K562 (cell line): Measurements from ENCODE around the gene IL5. TPM values are rescaled to one million over a fixed set of nuclear protein-coding genes. Genes with fewer than 3 reads are reported as not detected.

Experiments used
- ATAC-seq: fragments of 200-7000 bp; cut with Tn5 transposase; 3 replicates; pipeline ENCODE4 v1.9.1; 2020; ENCODE audit warnings: moderate library complexity
- Bru-seq: library from RNA; stranded (reverse); fragments of 400-500 nt; gene quantifications from one replicate; lab custom pipeline; 2021; lab: Mats Ljungman, UMichigan
- BruChase-seq, 2 experiments: library from RNA; stranded (reverse); fragments of 400-500 nt; gene quantifications; one replicate each; lab custom pipeline; 2021; lab: Mats Ljungman, UMichigan
- BruUV-seq: library from RNA; stranded (reverse); fragments of 400-500 nt; replicated peaks from 2 replicates; lab custom pipeline; 2021; lab: Mats Ljungman, UMichigan
- CTCF ChIA-PET: fragments of 300-600 bp; formaldehyde crosslinking; extraction: SDS; loops from one replicate; lab custom pipeline; 2021; ENCODE audit warnings: low intra/inter-chr PET ratio; lab: Yijun Ruan, JAX
- POLR2A ChIA-PET: fragments of 300-600, 350-650 bp; sonication (Branson Sonifier 250); formaldehyde crosslinking; extraction: SDS; loops from one replicate; lab custom pipeline; 2021; ENCODE audit warnings: antibody characterized with exemption, inconsistent platforms; lab: Yijun Ruan, JAX
- DNase-seq, 4 experiments: peaks; one replicate each; pipeline versions ENCODE4 v3.0.0 to v3.0.0-alpha.2; 2011 to 2018; ENCODE audit warnings: low spot score in 3 of 4, mixed read lengths in 3 of 4; ENCODE audit errors: extremely low read depth in 1 of 4
- FAIRE-seq: peaks from 2 replicates; lab custom pipeline; 2011; peaks lifted over from hg19 to GRCh38; lab: Jason Lieb, UNC
- H2AFZ ChIP-seq: 2 replicates; pipeline ENCODE4 v1.6.0; 2011; ENCODE audit warnings: low read depth, low read length, control low read depth, inconsistent platforms
- H3K27ac ChIP-seq: fragments of 200-600 bp; 3 replicates; pipeline ENCODE4 v1.8.0; 2011; ENCODE audit warnings: low read depth, mild to moderate bottlenecking, control low read depth, inconsistent platforms, low read length, moderate library complexity, mixed read lengths; ENCODE audit errors: extremely low read depth
- H3K27me3 ChIP-seq, 2 experiments: fragments of 300-600 bp in 1 of 2; 2 replicates in 1 of 2; 3 replicates in 1 of 2; pipeline versions ENCODE4 v1.6.0 to v1.8.0; 2011; ENCODE audit warnings: inconsistent platforms in 2 of 2, low read length in 2 of 2, mild to moderate bottlenecking in 1 of 2, mixed read lengths in 1 of 2, moderate library complexity in 1 of 2; ENCODE audit not compliant: control insufficient read depth in 2 of 2, insufficient read depth in 2 of 2
- H3K36me3 ChIP-seq: fragments of 300-600 bp; 3 replicates; pipeline ENCODE4 v1.8.0; 2011; ENCODE audit warnings: mild to moderate bottlenecking, low read length, inconsistent platforms; ENCODE audit not compliant: control insufficient read depth, insufficient read depth
- H3K4me1 ChIP-seq, 2 experiments: fragments of 200-600 bp in 1 of 2; replicated peaks in 1 of 2; 2 replicates in 1 of 2; 3 replicates in 1 of 2; pipeline versions ENCODE4 v1.5.1 to v1.8.0; 2011; ENCODE audit warnings: inconsistent platforms in 2 of 2, low read length in 2 of 2, mild to moderate bottlenecking in 1 of 2, mixed read lengths in 1 of 2, moderate library complexity in 1 of 2; ENCODE audit not compliant: control insufficient read depth in 2 of 2, insufficient read depth in 2 of 2
- H3K4me2 ChIP-seq: 2 replicates; pipeline ENCODE4 v1.6.1; 2011; ENCODE audit warnings: low read length, control low read depth, inconsistent platforms, mixed read lengths; ENCODE audit not compliant: insufficient read depth
- H3K4me3 ChIP-seq: fragments of 200-600 bp; sonication (generic), shearing (Covaris generic); 2 replicates; pipeline ENCODE4 v1.5.1; 2016; ENCODE audit warnings: control low read depth, inconsistent platforms
- H3K79me2 ChIP-seq: fragments of 200-600 bp; 3 replicates; pipeline ENCODE4 v1.8.0; 2011; ENCODE audit warnings: low read length, inconsistent platforms; ENCODE audit not compliant: control insufficient read depth, insufficient read depth
- H3K9ac ChIP-seq, 2 experiments: 2 replicates each; pipeline versions ENCODE4 v1.6.0 to v1.6.1; 2011; ENCODE audit warnings: low read depth in 2 of 2, low read length in 2 of 2, control low read depth in 1 of 2, inconsistent platforms in 1 of 2, mild to moderate bottlenecking in 1 of 2, mixed read lengths in 1 of 2; ENCODE audit not compliant: insufficient read depth in 1 of 2
- H3K9me1 ChIP-seq: one replicate; pipeline ENCODE4 v1.6.0; 2011; ENCODE audit warnings: inconsistent platforms, mild to moderate bottlenecking, low read length, moderate library complexity; ENCODE audit not compliant: control insufficient read depth, insufficient read depth
- H3K9me3 ChIP-seq: replicated peaks from 2 replicates; pipeline ENCODE4 v1.5.1; 2011; ENCODE audit warnings: low read depth, low read length, inconsistent platforms; ENCODE audit not compliant: control insufficient read depth, insufficient read depth
- H4K20me1 ChIP-seq: replicated peaks from 2 replicates; pipeline ENCODE4 v1.6.1; 2011; ENCODE audit warnings: low read length, inconsistent platforms, mixed read lengths; ENCODE audit not compliant: control insufficient read depth, insufficient read depth
- FIP1L1 ChIP-seq: fragments of 200-400 bp; formaldehyde crosslinking; IDR thresholded peaks from 2 replicates; pipeline ENCODE4 v1.6.1; 2018; ENCODE audit warnings: mild to moderate bottlenecking, low read depth, low read length; ENCODE audit not compliant: poor library complexity, severe bottlenecking
- FOS ChIP-seq: IDR thresholded peaks from 3 replicates; pipeline ENCODE4 v1.6.1; 2011; ENCODE audit not compliant: insufficient read length; ENCODE audit errors: extremely low read depth
- HMG20A ChIP-seq: fragments of 450-650 bp; formaldehyde crosslinking; conservative IDR thresholded peaks from 2 replicates; pipeline ENCODE4 v1.4.0; 2020; ENCODE audit warnings: mild to moderate bottlenecking, mixed read lengths
- NR3C1 ChIP-seq: sonication (generic); formaldehyde crosslinking; IDR thresholded peaks from 2 replicates; pipeline ENCODE4 v1.8.1; 2022; ENCODE audit warnings: missing genetic modification reagents
- SAFB2 ChIP-seq: fragments of 200-400 bp; formaldehyde crosslinking; IDR thresholded peaks from 2 replicates; pipeline ENCODE4 v1.6.1; 2018; ENCODE audit warnings: borderline replicate concordance, low read length, low read depth, moderate library complexity; ENCODE audit not compliant: severe bottlenecking
- SMAD3 ChIP-seq: fragments of 450-650 bp; formaldehyde crosslinking; conservative IDR thresholded peaks from 2 replicates; pipeline ENCODE4 v1.4.0; 2020; ENCODE audit warnings: mild to moderate bottlenecking
- WGBS: fragments of 100-300 bp; shearing (Covaris generic); methylation state at CpG from one replicate; pipeline ENCODE4 v1.1.6; 2016; ENCODE audit warnings: low coverage, mixed read lengths; ENCODE audit not compliant: insufficient coverage; ENCODE audit errors: missing lambda C conversion rate; 5-methylcytosine and 5-hydroxymethylcytosine counted together
- in situ Hi-C: fragments of 300-500 bp; cut with MboI; formaldehyde crosslinking; loops from 4 replicates; pipeline ENCODE4 v1.15.0; 2018; ENCODE audit warnings: inconsistent platforms, mixed read lengths
- intact Hi-C: fragments of 100-400 bp; cut with micrococcal nuclease; formaldehyde crosslinking; loops from 2 replicates; pipeline ENCODE4 v1.14.2; 2022
- long read RNA-seq, 3 experiments: library from polyadenylated mRNA in 2 of 3; library from RNA in 1 of 3; unstranded in 2 of 3; stranded (forward) in 1 of 3; transcript quantifications; one replicate each; pipeline ENCODE4 v2.0.0, GENCODE V29; 2019 to 2022
- polyA minus RNA-seq, 3 experiments: library from RNA; depleted of rRNA, polyadenylated mRNA; stranded (reverse); fragments of >200 nt; gene quantifications; 2 replicates each; pipeline ENCODE4 v1.2.3, GENCODE V29; 2011
- polyA plus RNA-seq, 8 experiments: library from polyadenylated mRNA; depleted of rRNA in 4 of 8; stranded (reverse) in 5 of 8; unstranded in 3 of 8; fragments of >200 nt; fragmentation: Nextera tagmentation in 2 of 8; fragmentation: Illumina TruSeq in 1 of 8; extraction: Ambion mirVana in 2 of 8; extraction: Trizol in 1 of 8; gene quantifications; 2 replicates each; pipeline versions ENCODE4 v1.2.1 to v1.2.3, GENCODE V29; 2011 to 2014; ENCODE audit warnings: inconsistent platforms in 1 of 8, missing spikeins in 1 of 8
- total RNA-seq, 7 experiments: library from RNA; depleted of rRNA in 6 of 7; stranded (reverse); fragments of >200 nt in 6 of 7; fragmentation: Illumina TruSeq in 2 of 7; extraction: Trizol in 2 of 7; gene quantifications; 2 replicates each; pipeline versions ENCODE4 v1.2.1 to v1.2.3, GENCODE V29; 2011 to 2021; ENCODE audit warnings: low replicate concordance in 1 of 7

Gene IL5
- total RNA-seq (2011; cell fraction: chromatin; rRNA removed; ENCODE audit: low replicate concordance), result not detected in 2 replicates
- total RNA-seq (2011; cell fraction: nucleolus; rRNA removed), result not detected in 2 replicates
- total RNA-seq (2011; cell fraction: nucleoplasm; rRNA removed), result not detected in 2 replicates
- total RNA-seq (2014; rRNA removed), result not detected in 2 replicates
- total RNA-seq (2014; rRNA removed; fragmentation: Illumina TruSeq; extraction: Trizol), result not detected in 2 replicates
- total RNA-seq (2015; rRNA removed; fragmentation: Illumina TruSeq; extraction: Trizol), result not detected in 2 replicates
- total RNA-seq (2021), result not detected in 2 replicates
- polyA plus RNA-seq (2011; rRNA removed), result not detected in 2 replicates
- not detected in 2 replicates for polyA plus RNA-seq (2011; cell fraction: cytosol; rRNA removed)
- not detected in 2 replicates for polyA plus RNA-seq (2011; cell fraction: nucleus; rRNA removed)
- not detected in 2 replicates for polyA plus RNA-seq (2012)
- not detected in 2 replicates for polyA plus RNA-seq (2014; fragmentation: Illumina TruSeq; extraction: Trizol)
- polyA plus RNA-seq (2014; fragmentation: Nextera tagmentation; extraction: Ambion mirVana), result not detected
- 0.15 and 0.44 TPM in 2 replicates for polyA plus RNA-seq (2014; rRNA removed)
- polyA minus RNA-seq (2011; rRNA and poly(A)+ RNA removed), result not detected in 2 replicates
- polyA minus RNA-seq (2011; cell fraction: cytosol; rRNA and poly(A)+ RNA removed), result not detected in 2 replicates
- not detected in 2 replicates for polyA minus RNA-seq (2011; cell fraction: nucleus; rRNA and poly(A)+ RNA removed)
- Bru-seq, nascent RNA, result not detected
- BruChase-seq, experiment 1, labeled RNA remaining after a 2-hour chase, result not detected
- BruChase-seq, experiment 2, labeled RNA remaining after a 6-hour chase, result percentile 18 among the genes with signal in this experiment
- long read RNA-seq, experiment 1, result 0 reads
- long read RNA-seq, experiment 2, result 0 reads
- long read RNA-seq, experiment 3, result 0 reads

- H3K9me3 ChIP-seq, result no peaks in the 10 kb centered on the region
- H3K27me3 ChIP-seq, result no peaks in the 10 kb centered on the region
- H3K4me3 ChIP-seq, result no peak within 1 kb of the TSS
- no peaks in the 10 kb centered on the region for H3K36me3 ChIP-seq
- in situ Hi-C loops (no loop called here), intact Hi-C loops (no loop called here)
- TF ChIP-seq HMG20A (CRISPR knock-in tag) (no peak), FOS (no peak), FIP1L1 (no peak), SAFB2 (no peak), SMAD3 (CRISPR knock-in tag) (no peak), NR3C1 (no peak)
- no peak within 1 kb of the TSS for H3K27ac ChIP-seq
- FAIRE-seq, result no peak
- no peak for DNase-seq
- H3K9me1 ChIP-seq, result no peaks in the 10 kb centered on the region
- WGBS, result 20% methylated on average over 7 of the region's 7 CpGs
- ChIA-PET POLR2A (interaction anchor here (2.4 kb wide), 1 partner anchor 13 kb away, joined by 12 read pairs; the partner anchor contains the start of gene RAD50), CTCF (no interaction called here)
- H4K20me1 ChIP-seq, result no peaks in the 10 kb centered on the region
- no peak within 1 kb of the TSS for H3K4me2 ChIP-seq
- H3K4me1 ChIP-seq, result no peaks in the 10 kb centered on the region; a peak in 2 of 5 replicates
- no TSS peak for BruUV-seq
- no peak for ATAC-seq
- H2AFZ ChIP-seq, result no peak within 1 kb of the TSS
- H3K9ac ChIP-seq, result no peak within 1 kb of the TSS
- no peaks in the 10 kb centered on the region for H3K79me2 ChIP-seq
Observed at GRCh38 chr5:132543472-132544201, at the start of gene IL5. IL5 (minus strand) TSS chr5:132543522; CDS start chr5:132543478, 44 bp downstream.
